Measurements from ENCODE around the gene MTG1.
"Not testable (repeated sequence)": the region's sequence is repeated elsewhere in the genome, so short reads cannot be mapped to it uniquely, and the experiment has no call there.

Gene MTG1

DNA sequence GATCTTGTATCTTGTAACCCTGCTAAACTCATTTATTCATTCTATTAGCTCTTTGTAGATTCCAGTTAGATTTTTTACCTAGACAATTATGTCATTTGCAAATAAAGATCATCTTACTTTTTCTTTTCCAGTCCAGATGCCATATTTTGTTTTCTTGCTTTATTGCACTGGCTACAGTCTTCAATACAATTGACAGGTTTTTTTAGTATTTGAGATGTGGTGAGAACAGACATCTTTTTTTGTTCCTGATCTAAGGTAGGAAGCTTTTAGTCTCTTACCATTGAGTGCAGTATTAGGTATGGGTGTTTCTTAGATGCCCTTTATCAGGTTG lies 18.4 kb downstream of the MTG1 start:
- no peak for DNase-seq (ENCODE audit: low spot score)
- Histone ChIP-seq H3K4me3 (no peak overlapping the region), H3K27ac (no peak overlapping the region)
- TF ChIP-seq CTCF (IDR thresholded peaks at IDR 0.05): no peak

- not testable (repeated sequence) for DNase-seq (ENCODE audit: low spot score); H3K4me3 ChIP-seq; H3K27ac ChIP-seq
Observed at GRCh38 chr10:133414401-133414800, 20.4 kb downstream of the MTG1 start.

GRCh38 chr10:133415752-133416151 lies 21.8 kb downstream of the MTG1 start:
- DNase-seq (ENCODE audit: low spot score): no peak

DNA sequence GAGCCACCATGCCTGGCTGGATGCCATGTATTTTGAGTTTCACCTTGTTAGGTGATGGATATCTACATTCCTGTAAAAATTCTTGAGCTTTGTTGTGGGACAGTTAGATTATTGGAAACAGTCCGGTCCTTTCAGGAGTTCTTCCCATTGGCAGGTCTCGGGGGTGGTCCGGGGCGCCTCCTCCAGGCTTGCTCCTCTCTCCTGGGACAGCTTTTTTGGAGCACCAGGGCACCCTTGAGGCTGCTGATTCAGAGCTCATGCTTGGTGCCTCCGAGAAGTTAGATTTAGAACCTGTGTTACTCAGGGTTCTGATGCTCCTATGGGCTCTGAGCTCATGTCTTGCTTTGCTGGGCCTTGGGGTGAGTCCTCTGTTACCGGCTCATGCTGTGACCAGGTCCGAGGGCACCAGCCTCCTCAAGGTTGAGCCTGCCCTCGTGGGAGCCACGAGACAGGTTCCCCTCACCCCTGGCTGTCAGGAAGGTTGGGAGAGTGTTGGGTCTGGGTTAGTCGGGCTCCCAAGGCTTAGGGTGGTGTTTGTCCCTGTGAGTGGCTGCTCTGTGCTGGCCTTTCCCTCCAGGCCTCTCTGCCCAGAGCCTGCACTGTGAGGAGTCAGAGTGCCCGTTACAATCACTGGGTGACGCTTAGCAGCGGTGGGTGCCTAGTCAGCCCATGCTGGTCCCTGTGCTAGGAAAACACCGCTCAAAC lies 24.5 kb downstream of the MTG1 start:
- no peak for DNase-seq (ENCODE audit: low spot score)
- Histone ChIP-seq H3K4me3 (no peak overlapping the region), H3K27ac (no peak overlapping the region)
- no peak for TF ChIP-seq CTCF (IDR thresholded peaks at IDR 0.05)

More at GRCh38 chr10:133415752-133416151, 21.8 kb downstream of the MTG1 start:
- TF ChIP-seq CTCF (IDR thresholded peaks at IDR 0.05): no peak
- H3K4me3 ChIP-seq: no peak overlapping the region
- H3K27ac ChIP-seq: no peak overlapping the region

DNA sequence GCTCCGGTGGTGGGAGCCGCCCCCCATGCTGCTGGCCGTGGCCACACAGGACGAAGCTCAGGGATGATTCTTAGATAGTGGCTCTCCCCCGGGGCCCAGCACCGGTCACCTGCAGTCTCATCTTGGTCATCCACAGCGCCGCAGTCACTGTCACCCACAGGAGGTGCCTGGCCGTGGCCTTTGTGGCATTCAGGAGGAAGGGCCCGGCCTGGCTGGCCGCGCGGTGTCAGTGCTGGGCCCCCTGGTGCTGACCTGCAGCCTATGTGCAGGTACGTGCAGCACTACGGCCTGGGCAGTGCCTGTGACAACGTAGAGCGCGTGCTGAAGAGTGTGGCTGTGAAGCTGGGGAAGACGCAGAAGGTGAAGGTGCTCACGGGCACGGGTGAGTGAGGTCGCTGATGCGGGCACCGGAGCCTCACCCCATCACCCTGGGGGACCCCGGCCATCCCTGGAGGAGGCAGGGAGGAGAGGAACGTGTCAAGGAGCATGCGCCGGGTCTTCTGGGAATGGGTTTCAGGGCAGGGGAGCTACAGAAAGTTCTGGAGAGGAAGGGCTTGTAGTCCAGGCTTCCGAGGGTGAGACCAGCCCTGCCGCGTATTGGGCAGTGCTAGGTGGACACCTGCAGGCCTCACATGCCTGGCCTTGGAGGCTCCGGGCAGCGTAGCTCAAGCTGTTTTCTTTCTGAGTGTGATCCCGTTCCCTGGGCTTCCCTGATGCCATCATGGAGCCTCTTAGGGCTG lies 25.4 kb downstream of the MTG1 start:
- Histone ChIP-seq H3K4me3 (no peak overlapping the region), H3K27ac (no peak overlapping the region)
- TF ChIP-seq CTCF (IDR thresholded peaks at IDR 0.05): no peak
- DNase-seq (ENCODE audit: low spot score): no peak

DNA sequence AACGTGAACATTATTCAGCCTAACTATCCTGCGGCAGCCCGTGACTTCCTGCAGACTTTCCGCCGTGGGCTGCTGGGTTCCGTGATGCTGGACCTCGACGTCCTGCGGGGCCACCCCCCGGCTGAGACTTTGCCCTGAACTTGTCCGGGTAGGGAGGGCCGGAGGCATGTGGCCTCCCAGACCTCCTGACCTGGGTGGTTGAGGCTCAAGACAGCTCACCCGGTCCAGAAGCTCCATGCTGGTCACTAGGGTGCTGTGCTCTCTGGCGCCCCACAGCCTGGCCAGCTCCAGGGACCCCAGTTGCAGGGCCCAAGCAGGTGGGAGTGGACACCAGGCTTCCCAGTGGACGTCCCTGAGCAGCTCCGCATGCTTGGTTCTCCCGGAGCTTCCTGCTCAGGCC lies 26.1 kb downstream of the MTG1 start:
- H3K4me3 ChIP-seq: no peak overlapping the region
- TF ChIP-seq CTCF (IDR thresholded peaks at IDR 0.05): no peak
- DNase-seq (ENCODE audit: low spot score): no peak
- H3K27ac ChIP-seq: no peak overlapping the region

- no peak for DNase-seq (ENCODE audit: low spot score)
- no peak for TF ChIP-seq CTCF (IDR thresholded peaks at IDR 0.05)
- no peak overlapping the region for H3K4me3 ChIP-seq
Observed at GRCh38 chr10:133420579-133420978, 26.6 kb downstream of the MTG1 start.

More at GRCh38 chr10:133420579-133420978, 26.6 kb downstream of the MTG1 start:
- H3K27ac ChIP-seq: no peak overlapping the region
